Gastrocnemius medialis (tissue), 4 donors: ENCODE data around the gene NDOR1.

Source experiments
- CTCF ChIP-seq, 5 experiments: fragments of 450-650 bp in 3 of 5; fragments of 200-600 bp in 2 of 5; sonication (generic) in 2 of 5; IDR thresholded peaks in 4 of 5; conservative IDR thresholded peaks in 1 of 5; 1 replicate in 4 of 5; 2 replicates in 1 of 5; pipeline ENCODE4 v1.5.1; 2016 to 2019; ENCODE audit warnings: antibody characterized with exemption in 5 of 5, mild to moderate bottlenecking in 3 of 5, moderate library complexity in 3 of 5
- POLR2A ChIP-seq, 2 donors: fragments of 450-650 bp; IDR thresholded peaks; one replicate each; pipeline ENCODE4 v1.6.1; 2017; ENCODE audit warnings: antibody characterized with exemption in 2 of 2, mild to moderate bottlenecking in 2 of 2, moderate library complexity in 2 of 2

GRCh38 chr9:137180491-137180890 is 25.0 kb upstream of the NDOR1 start:
- TF ChIP-seq CTCF (IDR thresholded peaks at IDR 0.05 in 4 of 5, conservative IDR thresholded peaks at IDR 0.05 in 1 of 5) (no peak), POLR2A (IDR thresholded peaks at IDR 0.05) (no peak)
